ENCODE measurements around the gene ESR1. TPM values are rescaled to one million over a fixed set of nuclear protein-coding genes. Genes with fewer than 3 reads are reported as not detected.

The ESR1 gene
- not detected for polyA plus RNA-seq (2012; ENCODE audit: insufficient read depth, insufficient read length)

GRCh38 chr6:151807513-151808370 is at the start of gene ESR1:
Gene ESR1, plus strand, starts transcription at chr6:151807682. Its CDS starts 231 bp downstream, at chr6:151807913.
- DNase-seq (ENCODE audit: low read depth, low spot score): no peak
- no peak within 1 kb of the TSS for H3K4me3 ChIP-seq (ENCODE audit: low read length)

GRCh38 chr6:151760486-151760885 is 47.0 kb upstream of the ESR1 start:
- no peak overlapping the region for H3K4me3 ChIP-seq (ENCODE audit: low read length)
- no peak for DNase-seq (ENCODE audit: low read depth, low spot score)

- no peak overlapping the region for H3K4me3 ChIP-seq (ENCODE audit: low read length)
- no peak for DNase-seq (ENCODE audit: low read depth, low spot score)
Measured at GRCh38 chr6:151761851-151762250, 45.6 kb upstream of the ESR1 start.

DNA sequence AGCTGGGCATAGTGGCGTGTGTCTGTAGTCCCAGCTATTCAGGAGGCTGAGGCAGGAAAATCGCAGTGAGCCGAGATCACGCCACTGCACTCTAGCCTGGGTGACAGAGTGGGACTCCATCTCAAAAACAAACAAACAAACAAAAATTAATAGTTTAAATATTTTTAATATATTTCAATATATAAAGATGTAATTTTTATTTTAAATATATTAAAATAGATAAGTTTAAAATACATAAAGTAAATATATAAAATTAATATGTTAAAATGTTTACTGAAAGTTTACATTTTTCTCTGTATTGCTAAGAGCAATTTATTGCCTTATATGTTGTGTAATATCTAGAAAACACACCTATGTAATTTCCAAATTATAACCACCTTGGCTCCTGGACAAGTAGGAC is 44.7 kb upstream of the ESR1 start:
- DNase-seq (ENCODE audit: low read depth, low spot score): no peak
- no peak overlapping the region for H3K4me3 ChIP-seq (ENCODE audit: low read length)

DNA sequence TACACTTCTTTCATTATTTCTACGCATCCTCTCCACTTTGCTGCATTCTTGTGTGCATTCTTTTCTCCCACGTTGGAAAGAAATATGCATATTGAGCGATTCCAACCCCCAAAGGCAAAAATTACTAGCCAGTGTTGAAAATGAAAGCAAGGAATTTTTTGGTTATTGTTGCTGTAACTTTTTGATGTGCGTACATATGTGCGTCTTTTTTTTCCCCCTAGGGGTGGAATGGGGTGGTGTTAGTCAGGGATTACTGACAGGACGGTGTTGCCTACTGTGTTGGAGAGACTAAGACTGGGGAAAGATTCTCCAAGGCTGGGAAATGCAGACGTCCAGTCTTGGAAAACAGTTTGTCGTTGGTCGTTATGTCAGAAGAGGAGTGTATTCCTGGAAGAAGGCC is 44.2 kb upstream of the ESR1 start:
- no peak for DNase-seq (ENCODE audit: low read depth, low spot score)
- no peak overlapping the region for H3K4me3 ChIP-seq (ENCODE audit: low read length)

- DNase-seq (ENCODE audit: low read depth, low spot score): peak; percentile 35
- H3K4me3 ChIP-seq (ENCODE audit: low read length): no peak overlapping the region
Measured at GRCh38 chr6:151763938-151764680, 43.4 kb upstream of the ESR1 start.

DNA sequence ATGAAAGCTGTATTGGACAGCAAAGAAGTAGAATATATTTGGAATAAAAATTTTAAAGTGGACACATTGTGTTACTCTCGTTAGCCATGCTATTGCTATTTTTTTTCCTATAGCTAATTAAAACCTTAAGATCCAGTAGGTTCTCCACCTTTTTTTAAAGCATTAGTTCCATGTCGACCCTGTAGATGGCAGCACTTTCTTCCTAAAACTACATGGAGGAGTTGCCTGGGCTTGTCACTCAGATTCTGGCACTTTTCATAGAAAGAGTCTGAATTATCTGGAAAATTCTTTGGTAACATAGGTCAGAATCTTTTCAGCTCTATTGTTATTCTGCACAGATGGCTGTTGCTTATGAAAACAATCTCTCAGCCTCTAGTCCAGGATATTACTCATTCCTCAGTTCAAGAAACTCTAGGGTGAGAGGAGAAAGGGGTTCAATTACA is 42.0 kb upstream of the ESR1 start:
- DNase-seq (ENCODE audit: low read depth, low spot score): peak; percentile 49
- H3K4me3 ChIP-seq (ENCODE audit: low read length): no peak overlapping the region

DNA sequence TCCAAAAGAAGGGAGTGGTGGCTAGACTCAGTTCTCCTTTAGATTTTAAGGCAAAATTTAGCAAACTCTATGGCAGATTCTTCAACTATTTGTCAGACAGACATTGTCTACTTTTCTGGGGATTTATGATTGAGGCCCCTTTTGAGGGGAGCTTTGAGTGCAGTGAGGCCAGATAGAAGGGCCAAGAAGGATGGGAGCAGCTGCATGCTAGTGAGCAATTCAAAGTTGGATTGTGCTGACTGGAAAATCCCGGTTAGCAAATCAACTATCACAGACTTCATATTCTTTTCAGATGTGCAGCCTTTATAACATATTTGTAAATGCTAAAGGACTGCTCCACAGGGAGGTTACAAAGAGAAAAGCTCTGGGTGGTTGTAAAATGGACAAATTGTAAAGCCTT is 35.0 kb upstream of the ESR1 start:
- DNase-seq (ENCODE audit: low read depth, low spot score): no peak

DNA sequence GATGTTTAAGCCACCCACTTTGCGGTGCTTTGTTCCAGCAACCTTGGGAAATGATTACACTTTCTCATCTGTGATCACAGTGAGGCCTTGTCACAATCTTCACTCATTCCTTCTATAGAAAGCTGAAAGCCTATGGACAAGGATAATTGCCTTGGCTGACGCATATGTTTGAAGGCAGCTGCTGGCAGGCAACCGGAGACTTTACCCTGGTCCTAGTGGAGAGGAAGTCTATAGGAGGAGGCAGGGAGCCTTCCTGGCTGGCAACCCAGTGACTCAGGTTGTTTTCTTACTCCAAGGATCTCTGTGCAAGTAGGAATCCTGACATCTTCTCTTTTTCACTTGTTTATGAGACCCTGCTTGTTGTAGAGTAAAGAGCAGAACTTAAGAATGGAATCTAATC is 34.1 kb upstream of the ESR1 start:
- DNase-seq (ENCODE audit: low read depth, low spot score): no peak
- no peak overlapping the region for H3K4me3 ChIP-seq (ENCODE audit: low read length)

More for the DNA sequence above, 35.0 kb upstream of the ESR1 start:
- no peak overlapping the region for H3K4me3 ChIP-seq (ENCODE audit: low read length)

DNA sequence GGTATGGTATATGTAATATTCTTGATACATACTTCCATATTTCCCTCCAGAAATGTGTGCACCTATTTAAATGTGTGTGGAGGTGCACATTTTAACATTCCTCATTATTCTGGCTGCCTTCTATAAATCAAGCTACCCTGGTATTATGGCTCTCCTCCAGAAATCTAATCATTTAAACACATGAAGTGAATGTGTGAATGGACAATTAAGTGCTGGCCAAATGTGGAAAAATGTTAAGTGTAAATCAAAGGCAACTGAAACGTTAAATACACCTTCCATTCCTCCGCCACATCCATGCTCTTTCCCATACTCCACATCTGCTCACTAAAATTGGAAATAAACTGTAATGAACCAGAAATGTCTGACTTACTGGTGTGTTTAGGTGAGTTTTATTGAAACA is 24.9 kb upstream of the ESR1 start:
- no peak overlapping the region for H3K4me3 ChIP-seq (ENCODE audit: low read length)
- DNase-seq (ENCODE audit: low read depth, low spot score): no peak

GRCh38 chr6:151783692-151784091 is 23.8 kb upstream of the ESR1 start:
- no peak for DNase-seq (ENCODE audit: low read depth, low spot score)
- H3K4me3 ChIP-seq (ENCODE audit: low read length): no peak overlapping the region

GRCh38 chr6:151784441-151785214 is 22.9 kb upstream of the ESR1 start:
- no peak for DNase-seq (ENCODE audit: low read depth, low spot score)
- H3K4me3 ChIP-seq (ENCODE audit: low read length): no peak overlapping the region

GRCh38 chr6:151796842-151797530 is 10.5 kb upstream of the ESR1 start:
- no peak for DNase-seq (ENCODE audit: low read depth, low spot score)
- H3K4me3 ChIP-seq (ENCODE audit: low read length): no peak overlapping the region

GRCh38 chr6:151803743-151804142 is 3.7 kb upstream of the ESR1 start:
- no peak overlapping the region for H3K4me3 ChIP-seq (ENCODE audit: low read length)
- no peak for DNase-seq (ENCODE audit: low read depth, low spot score)

- H3K4me3 ChIP-seq (ENCODE audit: low read length): no peak overlapping the region
- DNase-seq (ENCODE audit: low read depth, low spot score): no peak
Measured at GRCh38 chr6:151804585-151805285, 2.7 kb upstream of the ESR1 start.

GRCh38 chr6:151805286-151805840 is 2.1 kb upstream of the ESR1 start:
- DNase-seq (ENCODE audit: low read depth, low spot score): no peak
- no peak overlapping the region for H3K4me3 ChIP-seq (ENCODE audit: low read length)

- DNase-seq (ENCODE audit: low read depth, low spot score): peak; percentile 6
- H3K4me3 ChIP-seq (ENCODE audit: low read length): no peak overlapping the region
Measured at GRCh38 chr6:151806757-151807512, 547 bp upstream of the ESR1 start.

All from Jurkat, Clone E6-1 (cell line).